Esophagus squamous epithelium (tissue), 5 donors: ENCODE results near the gene AHNAK. TPM values are rescaled to one million over a fixed set of nuclear protein-coding genes. Genes with fewer than 3 reads are reported as not detected.

ENCODE experiments used
- DNase-seq: peaks from one replicate; lab custom pipeline; 2025; lab: John Stamatoyannopoulos, UW
- H3K27ac ChIP-seq, 4 donors: fragments of 200-600 bp; sonication (generic); one replicate each; pipeline ENCODE4 v1.5.1; 2016 to 2019; ENCODE audit warnings: mild to moderate bottlenecking in 1 of 4
- H3K27me3 ChIP-seq, 4 donors: fragments of 200-600 bp; sonication (generic); 1 replicate in 3 of 4; 2 replicates in 1 of 4; pipeline versions ENCODE4 v1.5.1 to v1.6.0; 2017 to 2021; ENCODE audit warnings: antibody characterized with exemption in 1 of 4
- H3K36me3 ChIP-seq, 3 donors: fragments of 200-600 bp; sonication (generic); one replicate each; pipeline ENCODE4 v1.5.1; 2016 to 2019
- H3K4me1 ChIP-seq, 3 donors: fragments of 200-600 bp; sonication (generic); one replicate each; pipeline ENCODE4 v1.5.1; 2017 to 2019
- H3K4me3 ChIP-seq, 4 donors: fragments of 200-600 bp; sonication (generic); 1 replicate in 3 of 4; 2 replicates in 1 of 4; pipeline ENCODE4 v1.5.1; 2016 to 2019; ENCODE audit warnings: mild to moderate bottlenecking in 2 of 4, moderate library complexity in 1 of 4
- H3K9me3 ChIP-seq, 3 donors: fragments of 200-600 bp; sonication (generic); one replicate each; pipeline ENCODE4 v1.5.1; 2016 to 2019
- POLR2A ChIP-seq, 4 donors: fragments of 450-650 bp; IDR thresholded peaks; one replicate each; pipeline ENCODE4 v1.6.1; 2017; ENCODE audit warnings: antibody characterized with exemption in 4 of 4, mild to moderate bottlenecking in 4 of 4, moderate library complexity in 3 of 4
- WGBS, 2 donors: methylation state at CpG; one replicate each; pipeline ENCODE4 v1.1.5; 2018; 5-methylcytosine and 5-hydroxymethylcytosine counted together
- intact Hi-C: fragments of 100-400 bp; cut with DNase I; formaldehyde crosslinking; loops from one replicate; pipeline ENCODE4 v1.15.0; 2022
- total RNA-seq, 4 donors: library from RNA; depleted of rRNA; stranded (reverse); fragments of >200 nt; gene quantifications; one replicate each; pipeline ENCODE4 v1.1.0, GENCODE V29; 2016
- TF ChIP-seq, protein P1 (sequence below), 6 experiments: fragments of 450-650 bp in 4 of 6; fragments of 200-600 bp in 2 of 6; sonication (generic) in 2 of 6; IDR thresholded peaks; one replicate each; pipeline ENCODE4 v1.5.1; 2016 to 2019; ENCODE audit warnings: antibody characterized with exemption in 6 of 6, mild to moderate bottlenecking in 4 of 6, moderate library complexity in 4 of 6
- donor health status: DM: yes; HTN: yes; CAD: no.

The AHNAK gene
- total RNA-seq, 4 donors from 2014 or later: 695 to 1,250 (median 954) TPM

DNA sequence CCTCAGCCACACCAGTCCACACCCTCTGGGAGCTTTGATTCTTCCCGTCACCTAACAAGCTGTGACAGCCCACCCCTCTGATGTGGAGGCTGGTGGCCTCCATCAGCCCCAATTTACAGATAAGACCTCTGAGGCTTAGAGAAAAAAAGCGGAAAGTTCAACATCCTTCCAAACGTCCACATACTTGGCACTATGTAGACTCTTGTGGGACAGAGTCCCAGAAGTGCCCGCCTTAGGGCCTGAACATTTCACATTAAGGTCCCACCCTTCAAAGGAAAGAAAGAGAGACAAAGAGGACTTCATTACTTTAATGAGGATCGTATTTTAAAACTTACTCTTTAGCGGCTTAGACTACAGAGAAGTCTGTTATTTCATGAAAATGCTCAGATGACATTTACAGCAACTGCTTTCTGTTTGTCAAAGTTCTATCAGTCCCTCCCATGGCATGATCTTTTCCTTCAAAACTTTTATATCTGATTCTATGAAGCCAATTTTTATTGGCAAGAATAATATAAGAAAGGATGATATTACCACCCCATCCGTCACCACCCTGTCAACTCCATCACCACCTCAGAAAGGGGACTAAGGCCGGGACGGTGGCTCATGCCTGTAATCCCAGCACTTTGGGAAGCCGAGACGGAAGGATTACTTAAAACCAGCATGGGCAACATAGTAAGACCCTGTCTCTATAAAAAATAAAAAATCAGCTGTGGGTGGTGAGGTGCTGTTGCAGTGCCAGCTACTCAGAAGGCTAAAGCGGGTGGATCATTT is 143.5 kb downstream of the AHNAK start:
- WGBS, 2 donors: 38 to 49% methylated on average over 12 of the region's 12 CpGs
- Histone ChIP-seq H3K9me3 (no peaks in the 10 kb centered on the region), H3K4me1 (peaks cover 48 to 74% (median 48%) of the 10 kb centered on the region in 3 donors), H3K27ac (peak overlapping the region; percentile 80 to 91 (median 90)), H3K27me3 (no peaks in the 10 kb centered on the region), H3K4me3 (no peak overlapping the region), H3K36me3 (no peaks in the 10 kb centered on the region)
- TF ChIP-seq, protein P1, sequence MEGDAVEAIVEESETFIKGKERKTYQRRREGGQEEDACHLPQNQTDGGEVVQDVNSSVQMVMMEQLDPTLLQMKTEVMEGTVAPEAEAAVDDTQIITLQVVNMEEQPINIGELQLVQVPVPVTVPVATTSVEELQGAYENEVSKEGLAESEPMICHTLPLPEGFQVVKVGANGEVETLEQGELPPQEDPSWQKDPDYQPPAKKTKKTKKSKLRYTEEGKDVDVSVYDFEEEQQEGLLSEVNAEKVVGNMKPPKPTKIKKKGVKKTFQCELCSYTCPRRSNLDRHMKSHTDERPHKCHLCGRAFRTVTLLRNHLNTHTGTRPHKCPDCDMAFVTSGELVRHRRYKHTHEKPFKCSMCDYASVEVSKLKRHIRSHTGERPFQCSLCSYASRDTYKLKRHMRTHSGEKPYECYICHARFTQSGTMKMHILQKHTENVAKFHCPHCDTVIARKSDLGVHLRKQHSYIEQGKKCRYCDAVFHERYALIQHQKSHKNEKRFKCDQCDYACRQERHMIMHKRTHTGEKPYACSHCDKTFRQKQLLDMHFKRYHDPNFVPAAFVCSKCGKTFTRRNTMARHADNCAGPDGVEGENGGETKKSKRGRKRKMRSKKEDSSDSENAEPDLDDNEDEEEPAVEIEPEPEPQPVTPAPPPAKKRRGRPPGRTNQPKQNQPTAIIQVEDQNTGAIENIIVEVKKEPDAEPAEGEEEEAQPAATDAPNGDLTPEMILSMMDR (IDR thresholded peaks at IDR 0.05): no peak
- DNase-seq: no peak
- intact Hi-C loops: no loop called here

GRCh38 chr11:62402226-62402959 is 144.2 kb downstream of the AHNAK start:
- Histone ChIP-seq H3K27ac (peak overlapping the region; percentile 80 to 91 (median 90)), H3K9me3 (no peaks in the 10 kb centered on the region), H3K4me3 (peak overlapping the region in 3 of 4 donors; percentile 13 to 21 (median 21)), H3K36me3 (no peaks in the 10 kb centered on the region), H3K27me3 (no peaks in the 10 kb centered on the region), H3K4me1 (peaks cover 52 to 82% (median 53%) of the 10 kb centered on the region in 3 donors)
- intact Hi-C loops: no loop called here
- TF ChIP-seq POLR2A (IDR thresholded peaks at IDR 0.05): no peak
- TF ChIP-seq, protein P1 (IDR thresholded peaks at IDR 0.05): no peak
- 29 to 39% methylated on average over 15 of the region's 15 CpGs for WGBS, 2 donors
- DNase-seq: no peak

GRCh38 chr11:62401811-62402210 is 144.8 kb downstream of the AHNAK start:
- TF ChIP-seq, protein P1 (IDR thresholded peaks at IDR 0.05): no peak
- TF ChIP-seq POLR2A (IDR thresholded peaks at IDR 0.05): no peak
- H3K27me3 ChIP-seq: no peaks in the 10 kb centered on the region
- intact Hi-C loops: no loop called here
- H3K9me3 ChIP-seq: no peaks in the 10 kb centered on the region
- DNase-seq: no peak
- WGBS, 2 donors: 18 to 29% methylated on average over 5 to 7 of the region's 7 CpGs
- H3K36me3 ChIP-seq: no peaks in the 10 kb centered on the region
- H3K4me3 ChIP-seq: peak overlapping the region in 3 of 4 donors; percentile 13 to 21 (median 21)
- peaks cover 52 to 86% (median 53%) of the 10 kb centered on the region in 3 donors for H3K4me1 ChIP-seq
- peak overlapping the region; percentile 80 to 91 (median 90) for H3K27ac ChIP-seq

- Histone ChIP-seq H3K27me3 (no peaks in the 10 kb centered on the region), H3K27ac (peak overlapping the region; percentile 80 to 91 (median 90)), H3K9me3 (no peaks in the 10 kb centered on the region), H3K4me1 (peaks cover 54 to 86% (median 54%) of the 10 kb centered on the region in 3 donors), H3K36me3 (no peaks in the 10 kb centered on the region), H3K4me3 (peak overlapping the region in 2 of 4 donors; percentile 21)
- 70 to 79% methylated on average over 4 of the region's 5 CpGs for WGBS, 2 donors
- intact Hi-C loops: no loop called here
- DNase-seq: no peak
- TF ChIP-seq, protein P1 (IDR thresholded peaks at IDR 0.05): no peak
Measured at GRCh38 chr11:62401356-62401755, 145.2 kb downstream of the AHNAK start.

- DNase-seq: no peak
- peak overlapping the region in 2 of 4 donors; percentile 0 to 21 for H3K4me3 ChIP-seq
- peaks cover 60 to 86% (median 60%) of the 10 kb centered on the region in 3 donors for H3K4me1 ChIP-seq
- H3K9me3 ChIP-seq: no peaks in the 10 kb centered on the region
- no peaks in the 10 kb centered on the region for H3K36me3 ChIP-seq
- H3K27ac ChIP-seq: peak overlapping the region; percentile 80 to 91 (median 90)
- intact Hi-C loops: no loop called here
- TF ChIP-seq, protein P1 (IDR thresholded peaks at IDR 0.05): no peak
- no peak for TF ChIP-seq POLR2A (IDR thresholded peaks at IDR 0.05)
- H3K27me3 ChIP-seq: no peaks in the 10 kb centered on the region
- WGBS, 2 donors: 33% methylated on average over 1 of the region's 9 CpGs; no CpG with 5 or more reads in 1 of the 2 donors
Measured at GRCh38 chr11:62400760-62401159, 145.8 kb downstream of the AHNAK start.
